Measurements from ENCODE around the gene SELENOF. TPM values are rescaled to one million over a fixed set of nuclear protein-coding genes. Genes with fewer than 3 reads are reported as not detected.

The SELENOF gene
- total RNA-seq, 1 donor, result 182 TPM

- TF ChIP-seq CTCF (IDR thresholded peaks at IDR 0.05; ENCODE audit: extremely low read depth, low read depth, low read length), result no peak
- Histone ChIP-seq H3K27me3 (ENCODE audit: insufficient read depth, low read length) (no peaks in the 10 kb centered on the region), H3K27ac (ENCODE audit: low read depth, low read length) (no peak overlapping the region), H3K36me3 (ENCODE audit: insufficient read depth, low read length) (no peaks in the 10 kb centered on the region), H3K4me3 (ENCODE audit: insufficient read depth, low read length) (no peak overlapping the region), H3K79me2 (ENCODE audit: insufficient read depth, low read length) (no peaks in the 10 kb centered on the region), H4K20me1 (ENCODE audit: insufficient read depth, low read length) (no peaks in the 10 kb centered on the region), H3K4me2 (ENCODE audit: insufficient read depth, low read length) (no peak overlapping the region), H3K9me3 (ENCODE audit: low read depth, low read length) (no peaks in the 10 kb centered on the region), H2AFZ (ENCODE audit: low read length) (no peak overlapping the region), H3K4me1 (ENCODE audit: insufficient read depth, low read length) (no peaks in the 10 kb centered on the region)
- no peak for DNase-seq (ENCODE audit: insufficient read length, low spot score, missing footprints)
These were observed 61.6 kb downstream of the SELENOF start for GRCh38 chr1:86852289-86852688.

- H3K4me3 ChIP-seq (ENCODE audit: insufficient read depth, low read length), result no peak overlapping the region
- peaks cover 15% of the 10 kb centered on the region for H3K4me1 ChIP-seq (ENCODE audit: insufficient read depth, low read length)
- no peaks in the 10 kb centered on the region for H3K36me3 ChIP-seq (ENCODE audit: insufficient read depth, low read length)
- no peaks in the 10 kb centered on the region for H3K9me3 ChIP-seq (ENCODE audit: low read depth, low read length)
- H3K4me2 ChIP-seq (ENCODE audit: insufficient read depth, low read length), result no peak overlapping the region
- H3K27ac ChIP-seq (ENCODE audit: low read depth, low read length), result no peak overlapping the region
- no peaks in the 10 kb centered on the region for H3K27me3 ChIP-seq (ENCODE audit: insufficient read depth, low read length)
- H2AFZ ChIP-seq (ENCODE audit: low read length), result no peak overlapping the region
- TF ChIP-seq CTCF (IDR thresholded peaks at IDR 0.05; ENCODE audit: extremely low read depth, low read depth, low read length), result no peak
- no peak for DNase-seq (ENCODE audit: insufficient read length, low spot score, missing footprints)
- no peaks in the 10 kb centered on the region for H4K20me1 ChIP-seq (ENCODE audit: insufficient read depth, low read length)
- H3K79me2 ChIP-seq (ENCODE audit: insufficient read depth, low read length), result no peaks in the 10 kb centered on the region
These were observed 64.2 kb downstream of the SELENOF start for GRCh38 chr1:86849756-86850155.

- no peak for DNase-seq (ENCODE audit: insufficient read length, low spot score, missing footprints)
- H2AFZ ChIP-seq (ENCODE audit: low read length), result no peak overlapping the region
These were observed 65.3 kb downstream of the SELENOF start for GRCh38 chr1:86848654-86849053.

GRCh38 chr1:86846164-86846647 is 67.7 kb downstream of the SELENOF start:
- peak overlapping the region; percentile 64 for H3K4me2 ChIP-seq (ENCODE audit: insufficient read depth, low read length)
- H3K27me3 ChIP-seq (ENCODE audit: insufficient read depth, low read length), result no peaks in the 10 kb centered on the region
- H3K79me2 ChIP-seq (ENCODE audit: insufficient read depth, low read length), result no peaks in the 10 kb centered on the region
- H4K20me1 ChIP-seq (ENCODE audit: insufficient read depth, low read length), result no peaks in the 10 kb centered on the region
- H3K27ac ChIP-seq (ENCODE audit: low read depth, low read length), result peak overlapping the region; percentile 37
- H3K4me1 ChIP-seq (ENCODE audit: insufficient read depth, low read length), result peaks cover 15% of the 10 kb centered on the region
- H3K36me3 ChIP-seq (ENCODE audit: insufficient read depth, low read length), result no peaks in the 10 kb centered on the region
- peak; percentile 62 for DNase-seq (ENCODE audit: insufficient read length, low spot score, missing footprints)
- TF ChIP-seq CTCF (IDR thresholded peaks at IDR 0.05; ENCODE audit: extremely low read depth, low read depth, low read length), result no peak
- no peaks in the 10 kb centered on the region for H3K9me3 ChIP-seq (ENCODE audit: low read depth, low read length)
- H2AFZ ChIP-seq (ENCODE audit: low read length), result no peak overlapping the region
- no peak overlapping the region for H3K4me3 ChIP-seq (ENCODE audit: insufficient read depth, low read length)

More at GRCh38 chr1:86848654-86849053, 65.3 kb downstream of the SELENOF start:
- no peak for TF ChIP-seq CTCF (IDR thresholded peaks at IDR 0.05; ENCODE audit: extremely low read depth, low read depth, low read length)
- H3K27ac ChIP-seq (ENCODE audit: low read depth, low read length), result no peak overlapping the region
- no peaks in the 10 kb centered on the region for H3K79me2 ChIP-seq (ENCODE audit: insufficient read depth, low read length)
- H3K4me2 ChIP-seq (ENCODE audit: insufficient read depth, low read length), result no peak overlapping the region
- H3K4me3 ChIP-seq (ENCODE audit: insufficient read depth, low read length), result no peak overlapping the region
- H3K9me3 ChIP-seq (ENCODE audit: low read depth, low read length), result no peaks in the 10 kb centered on the region
- H3K36me3 ChIP-seq (ENCODE audit: insufficient read depth, low read length), result no peaks in the 10 kb centered on the region
- H4K20me1 ChIP-seq (ENCODE audit: insufficient read depth, low read length), result no peaks in the 10 kb centered on the region
- no peaks in the 10 kb centered on the region for H3K27me3 ChIP-seq (ENCODE audit: insufficient read depth, low read length)
- peaks cover 15% of the 10 kb centered on the region for H3K4me1 ChIP-seq (ENCODE audit: insufficient read depth, low read length)

All from osteoblast (primary cell).